8988T (cell line): ENCODE data around the gene CAB39L.

Source experiments
- DNase-seq: peaks from one replicate; pipeline ENCODE4 v3.0.0; 2011

CAB39L gene

GRCh38 chr13:49395878-49396380 is 47.9 kb downstream of the CAB39L start:
- DNase-seq, result no peak

DNA sequence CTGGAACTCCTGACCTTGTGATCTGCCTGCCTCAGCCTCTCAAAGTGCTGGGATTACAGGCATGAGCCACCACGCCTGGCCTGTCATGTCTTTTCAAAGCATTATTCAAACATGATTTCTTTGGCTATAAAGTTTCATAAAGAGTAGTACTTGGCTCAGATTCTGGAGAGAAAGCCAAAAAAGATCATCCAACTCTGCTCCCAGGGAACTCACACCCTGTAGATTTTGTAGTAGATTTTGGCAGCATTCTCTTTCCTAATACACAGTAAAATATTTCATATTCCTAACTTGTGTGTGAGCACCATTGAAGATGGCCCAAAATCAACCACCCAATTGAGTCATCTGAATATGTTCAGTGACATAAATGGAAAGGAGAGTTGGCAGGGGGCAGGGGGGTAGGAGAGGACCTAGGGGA is 48.4 kb downstream of the CAB39L start:
- no peak for DNase-seq

GRCh38 chr13:49388091-49388635 is 55.7 kb downstream of the CAB39L start:
- DNase-seq, result no peak

- DNase-seq, result no peak
Observed at GRCh38 chr13:49386664-49387063, 57.2 kb downstream of the CAB39L start.

GRCh38 chr13:49376121-49376520 is 67.7 kb downstream of the CAB39L start:
- DNase-seq, result no peak

- DNase-seq, result no peak
Observed at GRCh38 chr13:49374585-49375290, 69.1 kb downstream of the CAB39L start.

DNA sequence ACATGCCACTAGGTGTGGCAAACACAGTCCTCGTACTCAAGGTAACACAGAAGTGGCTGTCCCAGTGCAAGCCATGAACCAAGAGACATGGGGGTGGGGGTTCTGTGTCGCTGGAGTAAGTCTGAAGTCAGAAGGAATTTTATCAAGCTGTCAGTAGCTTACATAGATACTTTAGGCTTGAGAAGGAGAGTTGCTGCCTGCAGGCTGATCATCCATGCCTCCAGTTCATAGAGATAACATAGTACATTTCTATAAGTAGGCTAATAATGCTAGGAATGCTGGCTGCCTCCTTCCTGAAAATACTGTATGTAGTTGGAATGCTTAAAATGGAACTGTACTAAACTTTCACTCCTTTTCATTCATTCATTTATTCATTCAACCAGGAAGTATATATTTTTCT is 70.1 kb downstream of the CAB39L start:
- DNase-seq, result no peak

DNA sequence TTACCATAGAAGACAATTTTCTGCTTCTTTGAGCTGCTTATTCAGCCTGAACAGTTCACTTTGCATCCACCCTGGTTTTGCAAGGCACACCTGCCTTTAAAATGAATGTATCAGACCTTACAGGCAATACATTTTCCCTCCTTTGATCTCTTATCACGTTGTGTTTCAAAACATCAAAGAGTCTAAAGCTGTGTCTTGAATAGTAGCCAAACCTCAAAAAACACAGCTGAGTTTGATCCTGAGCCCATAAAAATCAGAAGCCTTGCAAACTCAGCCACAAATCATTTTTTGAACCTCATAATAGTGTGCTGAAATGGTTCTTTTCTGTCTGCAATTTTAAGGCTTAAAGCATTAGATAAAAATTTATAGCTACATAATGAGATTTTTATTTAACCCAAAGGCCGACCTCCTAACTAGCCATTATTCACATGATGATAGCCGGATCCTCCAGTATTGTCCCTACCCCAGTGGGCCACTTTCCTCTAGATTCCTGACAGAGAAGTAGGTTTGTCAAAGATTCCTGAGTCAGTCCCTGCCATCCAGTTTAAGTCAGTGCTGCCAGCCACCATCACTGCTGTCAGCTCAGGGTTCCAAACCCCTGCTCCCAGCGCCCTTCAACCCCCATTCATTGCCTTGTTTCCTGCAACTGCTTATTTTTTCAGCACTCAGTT is 71.8 kb downstream of the CAB39L start:
- DNase-seq, result no peak

DNA sequence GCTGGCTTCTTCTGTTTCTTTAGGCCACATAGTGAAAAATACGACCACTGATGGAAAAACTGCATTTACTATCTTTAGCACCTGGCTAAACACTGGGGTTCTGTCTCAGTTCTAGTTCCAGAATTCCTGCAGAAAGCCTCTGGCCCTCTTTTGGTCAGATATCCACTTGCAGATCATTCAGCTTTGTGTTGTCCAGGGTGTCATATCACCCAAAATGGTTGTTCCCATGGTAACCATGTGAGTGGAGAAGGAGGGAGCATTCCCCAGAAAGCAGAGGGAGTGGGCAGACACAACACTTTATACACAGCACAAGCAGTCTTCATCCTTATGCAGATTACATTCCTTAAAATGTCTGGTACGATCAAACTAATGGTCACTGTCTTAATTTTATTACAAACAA is 73.5 kb downstream of the CAB39L start:
- no peak for DNase-seq

- DNase-seq, result no peak
Observed at GRCh38 chr13:49369866-49370265, 74.0 kb downstream of the CAB39L start.

DNA sequence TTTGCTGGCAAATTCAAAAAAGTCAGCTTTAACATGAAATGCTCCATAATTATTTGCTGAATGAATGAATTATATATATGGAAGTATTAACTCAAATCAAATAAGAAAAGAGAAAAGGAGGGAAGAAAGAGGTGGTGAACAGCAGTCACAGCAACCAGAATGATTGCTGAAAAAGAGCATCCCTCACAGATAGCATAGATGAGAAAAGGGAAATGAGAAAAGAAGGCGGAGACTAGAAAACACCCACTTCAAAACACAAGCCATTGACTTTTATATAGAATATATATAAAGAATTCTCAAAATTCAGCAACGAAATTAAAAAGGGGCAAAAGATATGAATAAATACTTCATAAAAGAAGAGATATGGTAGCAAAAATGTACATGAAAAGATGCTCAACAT is 75.2 kb downstream of the CAB39L start:
- DNase-seq, result no peak

DNA sequence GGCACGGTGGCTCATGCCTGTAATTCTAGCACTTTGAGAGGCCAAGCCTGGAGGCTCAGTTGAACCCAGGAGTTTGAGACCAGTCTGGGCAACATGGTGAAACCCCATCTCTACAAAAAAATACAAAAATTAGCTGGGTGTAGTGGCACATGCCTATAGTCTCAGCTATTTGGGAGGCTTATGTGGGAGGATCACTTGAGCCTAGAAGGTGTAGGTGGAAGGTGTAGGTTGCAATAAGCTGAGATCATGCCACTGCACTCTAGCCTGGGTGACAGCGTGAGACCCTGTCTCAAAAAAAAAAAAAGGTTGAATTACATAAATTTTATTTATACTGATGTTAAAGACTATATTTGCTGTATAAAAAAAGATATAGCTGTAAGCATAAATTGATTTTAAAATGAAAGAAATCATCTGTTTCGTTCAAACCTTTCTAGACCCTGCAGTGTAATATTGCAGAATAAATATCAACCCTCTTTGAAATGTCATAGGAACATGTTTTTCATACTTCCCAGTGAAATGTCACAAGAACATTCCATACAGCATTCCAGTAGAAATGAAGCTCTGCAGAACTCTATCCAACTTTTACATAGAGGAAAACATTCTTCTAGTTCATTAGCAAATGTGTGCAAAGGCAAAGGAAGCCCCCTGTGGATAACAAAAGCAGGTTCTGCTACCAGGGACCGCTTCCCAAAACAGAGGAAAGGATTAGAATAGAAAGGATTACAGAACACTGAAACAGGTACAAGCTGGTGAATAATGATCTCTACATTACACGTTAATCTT is 76.0 kb downstream of the CAB39L start:
- no peak for DNase-seq

DNA sequence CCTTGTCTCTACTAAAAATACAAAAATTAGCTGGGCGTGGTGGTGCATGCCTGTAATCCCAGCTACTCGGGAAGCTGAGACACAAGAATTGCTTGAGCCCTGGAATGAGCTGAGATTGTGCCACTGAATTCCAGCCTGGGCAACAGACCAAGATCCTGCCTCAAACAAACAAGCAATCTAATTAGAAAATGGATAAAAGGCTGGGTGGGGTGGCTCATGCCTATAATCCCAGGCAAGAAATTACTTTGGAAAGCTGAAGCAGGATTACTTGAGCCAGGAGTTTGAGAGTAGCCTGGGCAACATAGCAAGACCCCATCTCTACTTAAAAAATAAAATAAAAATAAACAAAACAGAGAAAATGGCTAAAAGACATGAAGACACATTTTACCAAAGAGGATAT is 77.0 kb downstream of the CAB39L start:
- no peak for DNase-seq

DNA sequence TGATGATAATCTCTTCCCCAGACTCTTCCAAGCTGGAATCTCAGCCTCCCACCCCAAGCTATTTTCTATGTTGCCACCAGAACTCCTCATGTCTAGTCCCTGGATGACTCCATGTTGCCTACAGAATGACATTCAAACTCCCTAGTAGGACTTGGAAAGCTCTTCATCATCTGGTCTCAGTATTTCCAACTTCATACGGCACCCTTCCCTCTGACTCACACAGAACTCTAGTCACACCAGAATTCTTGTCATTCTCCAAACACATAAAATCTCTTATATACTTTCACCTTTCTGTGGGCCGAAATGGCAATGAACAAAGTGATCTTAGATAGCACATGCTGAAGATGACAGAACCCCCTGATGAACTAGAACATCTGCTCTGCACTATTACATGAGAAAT is 86.2 kb downstream of the CAB39L start:
- DNase-seq, result no peak

- DNase-seq, result no peak
Observed at GRCh38 chr13:49356223-49356622, 87.6 kb downstream of the CAB39L start.

- no peak for DNase-seq
Observed at GRCh38 chr13:49354719-49355118, 89.1 kb downstream of the CAB39L start.

GRCh38 chr13:49353908-49354307 is 90.0 kb downstream of the CAB39L start:
- DNase-seq, result no peak

- no peak for DNase-seq
Observed at GRCh38 chr13:49351871-49352270, 92.0 kb downstream of the CAB39L start.

- no peak for DNase-seq
Observed at GRCh38 chr13:49348751-49349150, 95.1 kb downstream of the CAB39L start.

DNA sequence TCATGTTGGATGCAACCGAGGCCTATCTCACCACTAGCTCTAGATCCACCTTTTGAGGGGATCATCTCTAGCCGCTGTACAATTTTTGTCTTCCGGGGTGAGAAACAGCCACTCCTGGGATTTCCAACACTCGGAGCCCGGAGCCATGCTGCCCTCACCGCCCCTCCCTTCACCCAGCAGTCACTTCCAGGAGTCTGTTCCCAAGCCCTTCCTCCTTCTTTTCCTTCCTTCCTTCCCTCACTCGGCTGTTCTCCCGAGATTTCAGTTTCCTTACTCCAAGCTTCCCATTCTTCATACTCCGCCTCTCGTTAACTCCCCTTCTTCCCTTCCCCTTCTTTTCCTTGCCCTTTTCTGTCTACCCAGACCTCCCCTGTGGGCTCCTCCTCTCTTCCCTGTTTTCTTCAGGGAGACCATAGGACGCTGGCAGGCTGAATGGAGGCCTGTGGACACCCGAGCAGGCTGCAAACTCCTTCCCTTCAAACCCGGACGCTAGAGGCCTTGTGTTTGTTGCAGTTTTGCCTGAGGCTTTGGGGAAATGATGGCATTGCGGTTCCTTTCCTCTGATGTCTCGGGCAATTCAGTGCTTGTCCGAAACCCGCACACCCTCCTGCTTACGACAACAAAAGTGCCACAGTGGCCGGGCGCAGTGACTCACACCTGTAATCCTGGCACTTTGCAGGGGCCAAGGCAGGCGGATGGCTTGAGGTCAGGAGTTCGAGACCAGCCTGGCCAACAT is 96.0 kb downstream of the CAB39L start:
- DNase-seq, result no peak

DNA sequence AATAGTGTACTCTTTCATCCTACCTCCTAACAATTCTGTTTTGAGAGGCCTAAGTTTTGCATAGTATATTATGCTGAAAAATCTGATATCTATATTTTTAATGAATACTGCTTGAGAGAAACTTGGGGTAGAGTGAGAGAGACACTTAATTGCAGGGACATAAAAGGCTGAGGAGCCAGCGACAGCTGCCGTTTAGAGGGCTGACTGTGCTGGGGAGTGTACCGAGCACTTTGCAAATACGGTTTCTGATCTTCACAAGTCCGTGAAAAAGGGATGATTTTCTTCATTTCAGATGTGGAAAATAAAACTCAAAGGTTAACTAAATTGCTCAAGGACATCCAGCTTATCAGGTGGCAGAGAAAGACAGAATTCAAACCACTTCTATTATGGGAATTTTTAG is 97.4 kb downstream of the CAB39L start:
- DNase-seq, result no peak

DNA sequence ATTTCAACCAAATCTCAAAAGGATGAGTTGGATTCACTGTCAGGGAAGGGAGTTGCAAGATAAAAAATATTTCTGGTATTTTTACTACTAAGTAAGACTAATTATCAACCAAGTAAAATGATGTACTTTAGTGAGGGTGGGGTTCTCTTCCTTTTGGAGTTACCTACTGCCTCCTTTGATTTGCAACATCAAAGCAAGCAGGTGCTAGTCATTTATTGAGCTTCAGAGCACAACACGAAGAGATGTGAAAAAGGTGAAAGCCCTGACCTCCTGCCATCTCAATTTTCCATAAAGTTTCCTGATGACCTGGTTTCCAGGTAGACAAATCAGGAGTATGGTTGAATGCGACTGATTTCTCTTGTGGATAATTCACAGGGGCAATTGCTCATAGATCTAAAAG is 100.1 kb downstream of the CAB39L start:
- DNase-seq, result no peak

- DNase-seq, result no peak
Observed at GRCh38 chr13:49343255-49343654, 100.6 kb downstream of the CAB39L start.
